Measurements from ENCODE around the gene PPCDC. TPM values are rescaled to one million over a fixed set of nuclear protein-coding genes. Genes with fewer than 3 reads are reported as not detected.
A peak's percentile ranks its signal among the peaks of the same experiment; 100 is the strongest.

The PPCDC gene
- total RNA-seq, 1 donor: 36.9 TPM

GRCh38 chr15:75008629-75009326 lies 14.6 kb upstream of the PPCDC start:
- DNase-seq (ENCODE audit: low read depth in 2 of 3, low spot score in 2 of 3): peak in 1 of 3 donors; percentile 73

GRCh38 chr15:75016431-75016830 lies 7.0 kb upstream of the PPCDC start:
- no peak for DNase-seq (ENCODE audit: low read depth in 2 of 3, low spot score in 2 of 3)

- DNase-seq (ENCODE audit: low read depth in 2 of 3, low spot score in 2 of 3): no peak
Observed at GRCh38 chr15:75019916-75020315, 3.5 kb upstream of the PPCDC start.

GRCh38 chr15:75021341-75021740 lies 2.0 kb upstream of the PPCDC start:
- DNase-seq (ENCODE audit: low read depth in 2 of 3, low spot score in 2 of 3): no peak

GRCh38 chr15:75022783-75023180 lies 608 bp upstream of the PPCDC start:
- DNase-seq (ENCODE audit: low read depth in 2 of 3, low spot score in 2 of 3): no peak

- peak in 1 of 3 donors; percentile 36 for DNase-seq (ENCODE audit: low read depth in 2 of 3, low spot score in 2 of 3)
Observed at GRCh38 chr15:75023872-75024636, 664 bp downstream of the PPCDC start.

- DNase-seq (ENCODE audit: low read depth in 2 of 3, low spot score in 2 of 3): no peak
Observed at GRCh38 chr15:75025107-75025506, 1.7 kb downstream of the PPCDC start.

GRCh38 chr15:75025548-75026260 lies 2.3 kb downstream of the PPCDC start:
- no peak for DNase-seq (ENCODE audit: low read depth in 2 of 3, low spot score in 2 of 3)

- DNase-seq (ENCODE audit: low read depth in 2 of 3, low spot score in 2 of 3): no peak
Observed at GRCh38 chr15:75027551-75027950, 4.2 kb downstream of the PPCDC start.

GRCh38 chr15:75028991-75029377 lies 5.6 kb downstream of the PPCDC start:
- DNase-seq (ENCODE audit: low read depth in 2 of 3, low spot score in 2 of 3): no peak

- DNase-seq (ENCODE audit: low read depth in 2 of 3, low spot score in 2 of 3): peak; percentile 62 to 93 (median 93)
Observed at GRCh38 chr15:75029378-75030022, 6.1 kb downstream of the PPCDC start.

- DNase-seq (ENCODE audit: low read depth in 2 of 3, low spot score in 2 of 3): peak in 2 of 3 donors; percentile 81 to 82
Observed at GRCh38 chr15:75030023-75030413, 6.6 kb downstream of the PPCDC start.

GRCh38 chr15:75030424-75030823 lies 7.0 kb downstream of the PPCDC start:
- no peak for DNase-seq (ENCODE audit: low read depth in 2 of 3, low spot score in 2 of 3)

GRCh38 chr15:75031848-75032247 lies 8.5 kb downstream of the PPCDC start:
- no peak for DNase-seq (ENCODE audit: low read depth in 2 of 3, low spot score in 2 of 3)

- peak in 1 of 3 donors; percentile 45 for DNase-seq (ENCODE audit: low read depth in 2 of 3, low spot score in 2 of 3)
Observed at GRCh38 chr15:75032395-75032794, 9.0 kb downstream of the PPCDC start.

- no peak for DNase-seq (ENCODE audit: low read depth in 2 of 3, low spot score in 2 of 3)
Observed at GRCh38 chr15:75033809-75034208, 10.4 kb downstream of the PPCDC start.

- peak in 1 of 3 donors; percentile 57 for DNase-seq (ENCODE audit: low read depth in 2 of 3, low spot score in 2 of 3)
Observed at GRCh38 chr15:75034615-75035014, 11.2 kb downstream of the PPCDC start.

GRCh38 chr15:75036212-75036616 lies 12.8 kb downstream of the PPCDC start:
- no peak for DNase-seq (ENCODE audit: low read depth in 2 of 3, low spot score in 2 of 3)

GRCh38 chr15:75037685-75038084 lies 14.3 kb downstream of the PPCDC start:
- DNase-seq (ENCODE audit: low read depth in 2 of 3, low spot score in 2 of 3): no peak

GRCh38 chr15:75038231-75038630 lies 14.8 kb downstream of the PPCDC start:
- DNase-seq (ENCODE audit: low read depth in 2 of 3, low spot score in 2 of 3): no peak

Measured in hematopoietic multipotent progenitor cell (in vitro differentiated cells).